CD14-positive monocyte (primary cell): Measurements from ENCODE around the gene TGM2. TPM values are rescaled to one million over a fixed set of nuclear protein-coding genes. Genes with fewer than 3 reads are reported as not detected.

Source experiments
- DNase-seq, 3 donors: peaks; one replicate each; pipeline ENCODE4 v3.0.0-alpha.2; 2011 to 2022
- H2AFZ ChIP-seq: 2 replicates; pipeline ENCODE4 v1.6.0; 2012; ENCODE audit warnings: mild to moderate bottlenecking, low read depth, low read length, inconsistent platforms; ENCODE audit not compliant: insufficient read depth, poor library complexity, severe bottlenecking
- H3K27ac ChIP-seq, 2 donors: 1 replicate in 1 of 2; 2 replicates in 1 of 2; pipeline ENCODE4 v1.5.1; 2012 to 2013; ENCODE audit warnings: low read length in 2 of 2, control low read depth in 1 of 2, inconsistent platforms in 1 of 2, low read depth in 1 of 2, mild to moderate bottlenecking in 1 of 2
- H3K27me3 ChIP-seq, 2 donors: one replicate each; pipeline versions ENCODE4 v1.6.0 to v1.6.1; 2011 to 2013; ENCODE audit warnings: low read length in 2 of 2; ENCODE audit not compliant: control insufficient read depth in 2 of 2, insufficient read depth in 2 of 2
- H3K36me3 ChIP-seq, 2 donors: replicated peaks in 1 of 2; 1 replicate in 1 of 2; 2 replicates in 1 of 2; pipeline versions ENCODE4 v1.5.1 to v1.6.1; 2012 to 2013; ENCODE audit warnings: low read length in 2 of 2, control low read depth in 1 of 2, inconsistent platforms in 1 of 2, mild to moderate bottlenecking in 1 of 2; ENCODE audit not compliant: insufficient read depth in 2 of 2, control insufficient read depth in 1 of 2
- H3K4me1 ChIP-seq, 2 donors: 1 replicate in 1 of 2; 2 replicates in 1 of 2; pipeline versions ENCODE4 v1.5.1 to v1.6.1; 2012 to 2013; ENCODE audit warnings: low read length in 2 of 2, control low read depth in 1 of 2, inconsistent platforms in 1 of 2, mild to moderate bottlenecking in 1 of 2, moderate library complexity in 1 of 2; ENCODE audit not compliant: insufficient read depth in 2 of 2, control insufficient read depth in 1 of 2
- H3K4me2 ChIP-seq: replicated peaks from 2 replicates; pipeline ENCODE3; 2012; ENCODE audit warnings: low read length, moderate library complexity, mild to moderate bottlenecking; ENCODE audit not compliant: poor library complexity, severe bottlenecking; ENCODE audit errors: extremely low read depth
- H3K4me3 ChIP-seq, 3 experiments: fragments of 200-600 bp in 1 of 3; sonication (generic) in 1 of 3; replicated peaks in 1 of 3; 1 replicate in 2 of 3; 2 replicates in 1 of 3; pipeline ENCODE4 v1.5.1; 2011 to 2013; ENCODE audit warnings: low read length in 3 of 3, mild to moderate bottlenecking in 3 of 3, control low read depth in 2 of 3, low read depth in 2 of 3, inconsistent platforms in 1 of 3, moderate library complexity in 1 of 3
- H3K79me2 ChIP-seq: 2 replicates; pipeline ENCODE4 v1.6.0; 2012; ENCODE audit warnings: mild to moderate bottlenecking, control low read depth, inconsistent platforms, low read length, moderate library complexity; ENCODE audit not compliant: insufficient read depth
- H3K9ac ChIP-seq: 2 replicates; pipeline ENCODE4 v1.6.0; 2017; ENCODE audit warnings: low read length, mild to moderate bottlenecking; ENCODE audit not compliant: insufficient read depth, poor library complexity, severe bottlenecking
- H3K9me3 ChIP-seq, 2 donors: replicated peaks in 1 of 2; 1 replicate in 1 of 2; 2 replicates in 1 of 2; pipeline versions ENCODE4 v1.5.1 to v1.6.1; 2012 to 2013; ENCODE audit warnings: low read length in 2 of 2, control low read depth in 1 of 2; ENCODE audit not compliant: control insufficient read depth in 1 of 2, insufficient read depth in 1 of 2
- H4K20me1 ChIP-seq: 2 replicates; pipeline ENCODE4 v1.6.0; 2012; ENCODE audit warnings: mild to moderate bottlenecking, low read length, control low read depth, moderate library complexity; ENCODE audit not compliant: insufficient read depth
- H3K27ac Mint-ChIP-seq, 7 donors: one replicate each; pipeline ENCODE4 v1.8.0; 2020; ENCODE audit warnings: mild to moderate bottlenecking in 7 of 7, mixed read lengths in 7 of 7, moderate library complexity in 6 of 7, inconsistent platforms in 2 of 7
- H3K27me3 Mint-ChIP-seq, 3 donors: one replicate each; pipeline ENCODE4 v1.8.0; 2021 to 2022; ENCODE audit warnings: low read depth in 3 of 3, mild to moderate bottlenecking in 3 of 3, mixed read lengths in 3 of 3, moderate library complexity in 3 of 3, inconsistent platforms in 1 of 3
- H3K36me3 Mint-ChIP-seq, 2 donors: one replicate each; pipeline ENCODE4 v1.8.0; 2020; ENCODE audit warnings: mixed read lengths in 2 of 2, inconsistent platforms in 1 of 2, mild to moderate bottlenecking in 1 of 2
- H3K4me1 Mint-ChIP-seq: one replicate; pipeline ENCODE4 v1.8.0; 2020; ENCODE audit warnings: mild to moderate bottlenecking, mixed read lengths
- H3K4me3 Mint-ChIP-seq, 2 donors: one replicate each; pipeline ENCODE4 v1.8.0; 2020; ENCODE audit warnings: mild to moderate bottlenecking in 2 of 2, mixed read lengths in 2 of 2, moderate library complexity in 1 of 2
- H3K9me3 Mint-ChIP-seq, 7 donors: one replicate each; pipeline ENCODE4 v1.8.0; 2020 to 2022; ENCODE audit warnings: mixed read lengths in 7 of 7, mild to moderate bottlenecking in 6 of 7, moderate library complexity in 6 of 7, inconsistent platforms in 2 of 7
- WGBS: methylation state at CpG from one replicate; pipeline ENCODE4 v1.1.5; 2013; ENCODE audit warnings: missing lambda C conversion rate; ENCODE audit not compliant: insufficient coverage; 5-methylcytosine and 5-hydroxymethylcytosine counted together
- intact Hi-C, 2 donors: fragments of 100-400 bp; cut with micrococcal nuclease; formaldehyde crosslinking; loops; one replicate each; pipeline versions ENCODE4 v1.15.0 to v1.15.1; 2023
- polyA plus RNA-seq, 3 donors: library from polyadenylated mRNA; depleted of rRNA in 1 of 3; unstranded in 2 of 3; stranded (reverse) in 1 of 3; fragments of 300-500 nt in 2 of 3; fragments of >200 nt in 1 of 3; fragmentation: Illumina TruSeq in 2 of 3; gene quantifications; 1 replicate in 2 of 3; 2 replicates in 1 of 3; pipeline ENCODE4 v1.2.3, GENCODE V29; 2012 to 2021
- TF ChIP-seq, protein P1 (sequence below): fragments of 200-600 bp; IDR thresholded peaks from one replicate; pipeline ENCODE4 v1.8.0; 2022; ENCODE audit warnings: antibody characterized with exemption, mild to moderate bottlenecking

The TGM2 gene
- polyA plus RNA-seq, 3 donors = 0.47 to 1.7 (median 1.6) TPM

DNA sequence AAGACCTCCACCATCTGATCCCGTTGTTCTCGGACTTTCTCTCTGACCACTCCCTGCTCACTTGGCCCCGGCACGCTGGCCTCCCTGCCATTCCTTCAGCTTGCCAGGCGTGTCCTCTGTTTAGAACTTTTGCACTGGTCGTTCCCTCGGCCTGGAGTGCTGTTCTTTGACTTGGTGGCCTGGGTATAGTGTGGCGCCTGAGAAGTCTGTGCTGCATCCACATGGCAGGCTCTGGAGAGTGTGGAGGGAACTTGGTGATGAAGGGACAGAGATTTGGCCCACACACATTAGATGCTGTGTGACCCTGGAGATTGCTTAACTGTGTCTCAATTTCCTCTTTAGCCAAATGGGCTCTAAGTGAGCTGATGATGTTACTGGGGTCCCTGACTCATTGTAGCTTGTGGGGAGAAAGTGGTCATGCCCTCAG lies 13.0 kb upstream of the TGM2 start:
- H3K9me3 Mint-ChIP-seq = peaks cover 0 to 3% (median 0%) of the 10 kb centered on the region in 7 donors
- H3K27ac ChIP-seq = peak overlapping the region in 1 of 2 donors; percentile 54
- H3K27me3 Mint-ChIP-seq = peaks cover 2 to 7% (median 6%) of the 10 kb centered on the region in 3 donors
- no peaks in the 10 kb centered on the region for H3K36me3 ChIP-seq
- H3K4me2 ChIP-seq = no peak overlapping the region
- no peaks in the 10 kb centered on the region for H4K20me1 ChIP-seq
- TF ChIP-seq, protein P1, sequence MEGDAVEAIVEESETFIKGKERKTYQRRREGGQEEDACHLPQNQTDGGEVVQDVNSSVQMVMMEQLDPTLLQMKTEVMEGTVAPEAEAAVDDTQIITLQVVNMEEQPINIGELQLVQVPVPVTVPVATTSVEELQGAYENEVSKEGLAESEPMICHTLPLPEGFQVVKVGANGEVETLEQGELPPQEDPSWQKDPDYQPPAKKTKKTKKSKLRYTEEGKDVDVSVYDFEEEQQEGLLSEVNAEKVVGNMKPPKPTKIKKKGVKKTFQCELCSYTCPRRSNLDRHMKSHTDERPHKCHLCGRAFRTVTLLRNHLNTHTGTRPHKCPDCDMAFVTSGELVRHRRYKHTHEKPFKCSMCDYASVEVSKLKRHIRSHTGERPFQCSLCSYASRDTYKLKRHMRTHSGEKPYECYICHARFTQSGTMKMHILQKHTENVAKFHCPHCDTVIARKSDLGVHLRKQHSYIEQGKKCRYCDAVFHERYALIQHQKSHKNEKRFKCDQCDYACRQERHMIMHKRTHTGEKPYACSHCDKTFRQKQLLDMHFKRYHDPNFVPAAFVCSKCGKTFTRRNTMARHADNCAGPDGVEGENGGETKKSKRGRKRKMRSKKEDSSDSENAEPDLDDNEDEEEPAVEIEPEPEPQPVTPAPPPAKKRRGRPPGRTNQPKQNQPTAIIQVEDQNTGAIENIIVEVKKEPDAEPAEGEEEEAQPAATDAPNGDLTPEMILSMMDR = no peak
- H3K4me3 Mint-ChIP-seq = peak overlapping the region in 1 of 2 donors; percentile 49
- peak overlapping the region; percentile 65 to 89 (median 83) for H3K27ac Mint-ChIP-seq
- 81% methylated on average over 8 of the region's 8 CpGs for WGBS
- peaks cover 16 to 27% of the 10 kb centered on the region in 2 donors for H3K4me1 ChIP-seq
- no peak overlapping the region for H3K4me3 ChIP-seq
- H3K9ac ChIP-seq = no peak overlapping the region
- H3K9me3 ChIP-seq = no peaks in the 10 kb centered on the region
- no peak overlapping the region for H2AFZ ChIP-seq
- H3K4me1 Mint-ChIP-seq = peaks cover 34% of the 10 kb centered on the region
- H3K79me2 ChIP-seq = no peaks in the 10 kb centered on the region
- H3K36me3 Mint-ChIP-seq = peaks cover 0 to 6% of the 10 kb centered on the region in 2 donors
- no peaks in the 10 kb centered on the region for H3K27me3 ChIP-seq
- intact Hi-C loops = no loop called here
- DNase-seq = peak; percentile 82 to 94 (median 93)

DNA sequence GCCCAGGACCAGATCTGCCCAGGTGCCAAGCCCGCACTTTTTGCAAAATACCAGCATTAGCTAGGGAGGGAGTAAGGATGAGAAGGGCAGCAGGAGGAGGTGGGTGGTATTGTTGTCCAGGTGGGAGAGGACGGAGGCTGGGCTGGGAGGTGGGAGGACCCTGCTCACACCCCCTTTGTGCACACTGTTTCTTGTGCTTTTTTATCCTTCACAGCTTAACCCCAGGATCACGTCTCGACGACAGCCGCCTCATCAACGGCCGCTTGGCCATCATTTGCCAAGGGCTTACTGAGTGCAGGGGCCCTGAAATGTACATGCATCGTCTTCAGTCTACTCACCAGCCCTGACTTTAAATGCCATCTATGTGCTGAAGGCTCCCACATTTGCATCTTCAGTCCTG lies 12.1 kb upstream of the TGM2 start:
- no peak overlapping the region for H3K9ac ChIP-seq
- intact Hi-C loops = no loop called here
- no peak overlapping the region for H3K27ac ChIP-seq
- 94% methylated on average over 8 of the region's 9 CpGs for WGBS
- H4K20me1 ChIP-seq = no peaks in the 10 kb centered on the region
- peak overlapping the region in 3 of 7 donors; percentile 33 to 83 (median 76) for H3K27ac Mint-ChIP-seq
- no peak for DNase-seq
- no peaks in the 10 kb centered on the region for H3K27me3 ChIP-seq
- peaks cover 16 to 21% of the 10 kb centered on the region in 2 donors for H3K4me1 ChIP-seq
- H3K4me3 ChIP-seq = no peak overlapping the region
- H2AFZ ChIP-seq = no peak overlapping the region
- no peak overlapping the region for H3K4me2 ChIP-seq
- H3K27me3 Mint-ChIP-seq = peaks cover 2 to 7% (median 6%) of the 10 kb centered on the region in 3 donors
- H3K9me3 Mint-ChIP-seq = peaks cover 0 to 2% (median 0%) of the 10 kb centered on the region in 7 donors
- H3K36me3 Mint-ChIP-seq = peaks cover 0 to 6% of the 10 kb centered on the region in 2 donors
- no peaks in the 10 kb centered on the region for H3K36me3 ChIP-seq
- H3K79me2 ChIP-seq = no peaks in the 10 kb centered on the region
- H3K4me3 Mint-ChIP-seq = no peak overlapping the region
- H3K4me1 Mint-ChIP-seq = peaks cover 32% of the 10 kb centered on the region
- TF ChIP-seq, protein P1 = no peak
- H3K9me3 ChIP-seq = no peaks in the 10 kb centered on the region
